IMR-90 (cell line): ENCODE results near the gene YIPF6. TPM values are rescaled to one million over a fixed set of nuclear protein-coding genes. Genes with fewer than 3 reads are reported as not detected.

Experiments
- ATAC-seq: fragments of 200-7000 bp; cut with Tn5 transposase; 2 replicates; pipeline ENCODE4 v1.9.1; 2020; ENCODE audit warnings: low read depth, mild to moderate bottlenecking, moderate library complexity
- BruUV-seq: library from RNA; stranded (reverse); fragments of 400-500 nt; replicated peaks from 2 replicates; lab custom pipeline; 2021; lab: Mats Ljungman, UMichigan
- CTCF ChIA-PET: fragments of 300-600 bp; formaldehyde crosslinking; extraction: SDS; loops from one replicate; lab custom pipeline; 2021; ENCODE audit warnings: antibody characterized with exemption; lab: Yijun Ruan, JAX
- POLR2A ChIA-PET: fragments of 300-600 bp; sonication (Branson Sonifier 250); formaldehyde crosslinking; loops from one replicate; lab custom pipeline; 2022; ENCODE audit warnings: antibody characterized with exemption; ENCODE audit not compliant: unreplicated experiment; lab: Charles Lee
- DNase-seq: peaks from one replicate; pipeline ENCODE4 v3.0.0; 2013
- H2AFZ ChIP-seq: replicated peaks from 2 replicates; pipeline ENCODE3; 2013; ENCODE audit warnings: low read length, mild to moderate bottlenecking; ENCODE audit not compliant: poor library complexity
- H2AK5ac ChIP-seq: 2 replicates; pipeline ENCODE4 v1.6.1; 2013; ENCODE audit warnings: low read depth, low read length, inconsistent platforms
- H2AK9ac ChIP-seq: replicated peaks from 2 replicates; pipeline ENCODE3; 2013; ENCODE audit warnings: mild to moderate bottlenecking, low read depth, low read length, moderate library complexity; ENCODE audit not compliant: poor library complexity
- H2BK120ac ChIP-seq: 2 replicates; pipeline ENCODE4 v1.6.1; 2013; ENCODE audit warnings: low read depth, low read length, inconsistent platforms
- H2BK15ac ChIP-seq: 3 replicates; pipeline ENCODE4 v1.6.1; 2013; ENCODE audit warnings: low read depth, low read length, inconsistent platforms
- H2BK20ac ChIP-seq: 2 replicates; pipeline ENCODE4 v1.6.1; 2013; ENCODE audit warnings: low read depth, mild to moderate bottlenecking, inconsistent platforms, low read length, moderate library complexity
- H2BK5ac ChIP-seq: 2 replicates; pipeline ENCODE4 v1.6.1; 2013; ENCODE audit warnings: mild to moderate bottlenecking, low read depth, low read length, inconsistent platforms; ENCODE audit not compliant: poor library complexity, severe bottlenecking
- H3K14ac ChIP-seq: replicated peaks from 2 replicates; pipeline ENCODE4 v1.6.1; 2013; ENCODE audit warnings: low read depth, low read length, inconsistent platforms
- H3K18ac ChIP-seq: 2 replicates; pipeline ENCODE4 v1.6.1; 2013; ENCODE audit warnings: low read depth, low read length, control low read depth
- H3K23ac ChIP-seq: 2 replicates; pipeline ENCODE4 v1.6.1; 2013; ENCODE audit warnings: low read depth, low read length, inconsistent platforms
- H3K27ac ChIP-seq: 2 replicates; pipeline ENCODE4 v1.5.1; 2013; ENCODE audit warnings: mild to moderate bottlenecking, control low read depth, low read length; ENCODE audit not compliant: insufficient read depth
- H3K27me3 ChIP-seq: 2 replicates; pipeline ENCODE4 v1.6.1; 2013; ENCODE audit warnings: low read length; ENCODE audit not compliant: control insufficient read depth, insufficient read depth
- H3K36me3 ChIP-seq: 2 replicates; pipeline ENCODE4 v1.6.1; 2013; ENCODE audit warnings: low read length, mixed read lengths; ENCODE audit not compliant: control insufficient read depth, insufficient read depth
- H3K4ac ChIP-seq: 2 replicates; pipeline ENCODE4 v1.6.1; 2013; ENCODE audit warnings: low read depth, low read length, inconsistent platforms
- H3K4me1 ChIP-seq: 2 replicates; pipeline ENCODE4 v1.6.1; 2013; ENCODE audit warnings: low read length, mixed read lengths; ENCODE audit not compliant: control insufficient read depth, insufficient read depth
- H3K4me2 ChIP-seq: 2 replicates; pipeline ENCODE4 v1.6.1; 2013; ENCODE audit warnings: low read depth, mild to moderate bottlenecking, control low read depth, low read length, moderate library complexity
- H3K4me3 ChIP-seq: 2 replicates; pipeline ENCODE4 v1.5.1; 2013; ENCODE audit warnings: low read depth, mild to moderate bottlenecking, control low read depth, low read length, moderate library complexity; ENCODE audit not compliant: insufficient read depth
- H3K56ac ChIP-seq: 2 replicates; pipeline ENCODE4 v1.6.1; 2013; ENCODE audit warnings: low read length, inconsistent platforms; ENCODE audit not compliant: insufficient read depth; ENCODE audit errors: extremely low read depth
- H3K79me1 ChIP-seq, 2 experiments: 2 replicates each; pipeline ENCODE4 v1.6.1; 2013; ENCODE audit warnings: low read length in 2 of 2, inconsistent platforms in 1 of 2, low read depth in 1 of 2
- H3K9ac ChIP-seq: 2 replicates; pipeline ENCODE4 v1.6.1; 2013; ENCODE audit warnings: low read depth, low read length, control low read depth
- H3K9me1 ChIP-seq: 2 replicates; pipeline ENCODE4 v1.6.1; 2013; ENCODE audit warnings: low read length, inconsistent platforms; ENCODE audit not compliant: insufficient read depth
- H3K9me3 ChIP-seq: 2 replicates; pipeline ENCODE4 v1.6.1; 2013; ENCODE audit warnings: low read length; ENCODE audit not compliant: control insufficient read depth, insufficient read depth
- H4K20me1 ChIP-seq: 2 replicates; pipeline ENCODE4 v1.6.1; 2013; ENCODE audit warnings: low read length, inconsistent platforms; ENCODE audit not compliant: insufficient read depth
- H4K5ac ChIP-seq: 2 replicates; pipeline ENCODE4 v1.6.1; 2013; ENCODE audit warnings: mild to moderate bottlenecking, low read depth, low read length, control low read depth
- H4K8ac ChIP-seq, 2 experiments: 2 replicates each; pipeline ENCODE4 v1.6.1; 2013; ENCODE audit warnings: low read depth in 2 of 2, low read length in 2 of 2, control low read depth in 1 of 2, inconsistent platforms in 1 of 2
- H4K91ac ChIP-seq: 2 replicates; pipeline ENCODE4 v1.6.1; 2013; ENCODE audit warnings: low read depth, low read length, inconsistent platforms; ENCODE audit not compliant: insufficient read depth
- BHLHE40 ChIP-seq: fragments of 150-350 bp; IDR thresholded peaks from 2 replicates; pipeline ENCODE4 v1.6.1; 2016; ENCODE audit warnings: mild to moderate bottlenecking, low read depth, low read length
- CEBPB ChIP-seq: IDR thresholded peaks from 2 replicates; pipeline ENCODE4 v1.6.1; 2012; ENCODE audit warnings: low read depth, low read length, improper control_type of control experiment
- CHD1 ChIP-seq: IDR thresholded peaks from 2 replicates; pipeline ENCODE4 v1.6.1; 2012; ENCODE audit warnings: low read depth, low read length, improper control_type of control experiment
- ELK1 ChIP-seq: fragments of 150-350 bp; IDR thresholded peaks from 2 replicates; pipeline ENCODE4 v1.6.1; 2016; ENCODE audit warnings: low read depth, mild to moderate bottlenecking, low read length, moderate library complexity, borderline replicate concordance
- MAFK ChIP-seq: IDR thresholded peaks from 2 replicates; pipeline ENCODE4 v1.6.1; 2012; ENCODE audit warnings: low read depth, low read length, improper control_type of control experiment
- MAZ ChIP-seq: IDR thresholded peaks from 2 replicates; pipeline ENCODE4 v1.6.1; 2012; ENCODE audit warnings: low read depth, mild to moderate bottlenecking, low read length, improper control_type of control experiment, moderate library complexity, borderline replicate concordance
- MXI1 ChIP-seq: IDR thresholded peaks from 2 replicates; pipeline ENCODE4 v1.6.1; 2012; ENCODE audit warnings: low read depth, mild to moderate bottlenecking, low read length, moderate library complexity, borderline replicate concordance
- POLR2A ChIP-seq: IDR thresholded peaks from 2 replicates; pipeline ENCODE4 v1.6.1; 2012; ENCODE audit warnings: mild to moderate bottlenecking, low read depth, low read length
- RAD21 ChIP-seq: IDR thresholded peaks from 2 replicates; pipeline ENCODE4 v1.6.1; 2012; ENCODE audit warnings: low read length, improper control_type of control experiment
- RCOR1 ChIP-seq: IDR thresholded peaks from 2 replicates; pipeline ENCODE4 v1.6.1; 2012; ENCODE audit warnings: mild to moderate bottlenecking, low read length, improper control_type of control experiment; ENCODE audit not compliant: insufficient replicate concordance
- USF2 ChIP-seq: fragments of 150-350 bp; IDR thresholded peaks from 2 replicates; pipeline ENCODE4 v1.6.1; 2017; ENCODE audit warnings: mild to moderate bottlenecking, antibody characterized with exemption, low read length, low read depth
- WGBS, 2 experiments: methylation state at CpG; one replicate each; pipeline versions ENCODE4 v1.1.5 to v1.1.7; 2013; ENCODE audit warnings: missing lambda C conversion rate in 2 of 2; ENCODE audit not compliant: insufficient read length in 1 of 2; ENCODE audit errors: extremely low coverage in 2 of 2; 5-methylcytosine and 5-hydroxymethylcytosine counted together
- dilution Hi-C: fragments of 300-500 bp; cut with HindIII; formaldehyde crosslinking; loops from one replicate; pipeline ENCODE4 v1.14.3; 2018; ENCODE audit warnings: low sequenced_read_pairs; ENCODE audit not compliant: unreplicated experiment
- in situ Hi-C: fragments of 300-500 bp; cut with MboI; formaldehyde crosslinking; loops from 3 replicates; pipeline ENCODE4 v1.14.3; 2019; ENCODE audit warnings: low sequenced_read_pairs, inconsistent platforms, mixed read lengths
- intact Hi-C: fragments of 100-400 bp; cut with micrococcal nuclease; formaldehyde crosslinking; loops from 2 replicates; pipeline ENCODE4 v1.10.0; 2022
- polyA plus RNA-seq, 3 experiments: library from polyadenylated mRNA; depleted of rRNA; stranded (reverse); fragments of >200 nt; gene quantifications; 2 replicates each; pipeline ENCODE4 v1.2.3, GENCODE V29; 2012; ENCODE audit warnings: low replicate concordance in 1 of 3
- total RNA-seq: library from RNA; depleted of rRNA; stranded (reverse); fragments of >200 nt; gene quantifications from 2 replicates; pipeline ENCODE4 v1.2.3, GENCODE V29; 2012

The YIPF6 gene
- total and polyA plus RNA-seq, 2 of the 4 experiments (the other 2 are of a cell fraction): 9.7 to 22.4 TPM

GRCh38 chrX:68498508-68499379 lies at the start of gene YIPF6 (continued):
- TF ChIP-seq RCOR1: no peak
- no peak for TF ChIP-seq MAFK
- TF ChIP-seq ELK1: no peak

- H2BK20ac ChIP-seq: no peak overlapping the region
- no TSS peak for BruUV-seq
- TF ChIP-seq MAZ: no peak
- TF ChIP-seq MAFK: no peak
- TF ChIP-seq BHLHE40: no peak
- no peak for TF ChIP-seq POLR2A
- no peak for TF ChIP-seq RAD21
- TF ChIP-seq CEBPB: no peak
- no peak for TF ChIP-seq MXI1
- TF ChIP-seq CHD1: no peak
- TF ChIP-seq USF2: no peak
- H3K79me1 ChIP-seq: no peaks in the 10 kb centered on the region
- H3K9me3 ChIP-seq: no peaks in the 10 kb centered on the region
- CTCF ChIA-PET: no interaction called here
- no peak overlapping the region for H3K56ac ChIP-seq
- no peaks in the 10 kb centered on the region for H3K4me1 ChIP-seq
- no peak overlapping the region for H4K5ac ChIP-seq
- dilution Hi-C loops: no loop called here
- H2BK5ac ChIP-seq: no peak overlapping the region
- no peaks in the 10 kb centered on the region for H3K36me3 ChIP-seq
- H2AFZ ChIP-seq: no peak overlapping the region
- H4K91ac ChIP-seq: no peak overlapping the region
- H3K4me2 ChIP-seq: no peak overlapping the region
- H2AK9ac ChIP-seq: no peak overlapping the region
- no peak overlapping the region for H3K14ac ChIP-seq
- DNase-seq (no peak), ATAC-seq (no peak)
- H4K20me1 ChIP-seq: no peaks in the 10 kb centered on the region
- no peak overlapping the region for H3K23ac ChIP-seq
- no peak overlapping the region for H3K9ac ChIP-seq
- in situ Hi-C loops: no loop called here
- POLR2A ChIA-PET: no interaction called here
- no peak overlapping the region for H3K4ac ChIP-seq
- no peak overlapping the region for H2BK120ac ChIP-seq
- H4K8ac ChIP-seq: no peak overlapping the region
- H2BK15ac ChIP-seq: no peak overlapping the region
- WGBS, 2 experiments: no CpG with 5 or more reads among the region's 8 CpGs
- no peaks in the 10 kb centered on the region for H3K27me3 ChIP-seq
- H3K9me1 ChIP-seq: no peaks in the 10 kb centered on the region
- H2AK5ac ChIP-seq: no peak overlapping the region
- intact Hi-C loops: no loop called here
- no peak overlapping the region for H3K18ac ChIP-seq
- H3K27ac ChIP-seq: no peak overlapping the region
- no peak overlapping the region for H3K4me3 ChIP-seq
Measured at GRCh38 chrX:68451720-68452119, 47.1 kb upstream of the YIPF6 start.
